IPS-18c (cell line): Measurements from ENCODE around the gene PIK3R6.

Source experiments
- H3K4me3 ChIP-seq: 2 replicates; pipeline ENCODE4 v1.7.0; 2013; ENCODE audit warnings: low read depth, mild to moderate bottlenecking, low read length, moderate library complexity; ENCODE audit not compliant: insufficient read depth
- H3K9me3 ChIP-seq: one replicate; pipeline ENCODE4 v1.6.1; 2013; ENCODE audit warnings: mild to moderate bottlenecking, low read length, moderate library complexity; ENCODE audit not compliant: control insufficient read depth, insufficient read depth

PIK3R6 gene

DNA sequence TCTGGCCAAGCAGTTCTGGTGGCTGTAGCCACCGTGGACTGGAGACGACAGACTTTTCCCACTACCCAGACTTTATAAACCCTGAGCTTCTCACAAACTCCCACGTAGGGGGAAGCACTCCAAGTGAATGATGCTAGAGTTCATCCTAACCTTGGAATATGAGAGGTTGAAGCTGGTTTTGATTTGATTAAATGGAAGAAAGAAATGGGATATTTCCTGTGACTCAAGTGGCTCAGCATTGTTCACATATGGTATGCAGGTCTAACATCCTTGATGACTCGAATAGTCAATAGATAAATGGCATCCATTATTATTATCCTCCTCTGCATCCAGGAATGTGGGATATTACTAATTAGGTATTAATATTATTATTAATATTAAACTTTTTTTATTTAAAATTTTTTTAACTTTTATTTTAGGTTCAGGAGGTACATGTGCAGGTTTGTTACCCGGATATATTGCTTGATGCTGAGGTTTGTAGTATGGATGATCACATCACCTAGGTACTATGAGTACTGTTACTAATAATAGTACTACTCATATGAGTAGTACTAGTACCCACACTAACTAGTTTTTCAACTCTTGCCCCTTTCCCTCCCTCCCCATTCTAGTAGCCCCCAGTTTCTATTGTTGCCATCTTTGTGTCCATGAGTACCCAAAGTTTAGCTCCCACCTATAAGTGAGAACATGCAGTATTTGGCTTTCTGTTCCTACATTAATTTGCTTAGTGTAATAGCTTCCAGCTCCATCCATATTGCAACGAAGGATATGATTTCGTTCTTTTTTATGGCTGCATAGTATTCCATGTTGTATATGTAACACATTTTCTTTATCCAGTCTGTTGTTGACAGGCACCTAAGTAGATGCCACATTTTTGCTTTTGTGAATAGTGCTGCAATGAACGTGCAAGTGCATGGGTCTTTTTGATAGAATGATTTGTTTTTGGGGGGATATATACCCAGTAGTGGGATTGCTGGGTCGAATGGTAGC is 22.9 kb downstream of the PIK3R6 start:
- H3K9me3 ChIP-seq: no peaks in the 10 kb centered on the region
- no peak overlapping the region for H3K4me3 ChIP-seq

DNA sequence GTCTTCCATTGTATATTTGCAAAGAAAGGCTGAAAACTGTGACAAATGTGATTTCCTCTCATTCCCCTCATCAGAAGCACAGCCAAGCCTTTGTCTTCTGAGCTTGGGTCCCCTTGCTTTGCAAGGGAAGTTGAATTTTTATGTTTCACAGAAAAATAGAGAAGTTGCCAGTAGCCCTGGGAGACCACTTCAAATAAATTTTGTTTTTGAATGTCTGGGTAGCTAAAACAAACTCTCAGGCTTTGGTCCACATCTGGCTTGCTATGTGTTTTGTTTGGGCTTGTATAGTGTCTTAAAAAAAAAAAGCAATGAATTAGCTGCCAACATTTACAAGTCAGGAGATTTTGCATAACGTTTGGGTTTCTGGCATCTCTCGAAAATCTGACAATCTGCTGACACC is 24.1 kb downstream of the PIK3R6 start:
- Histone ChIP-seq H3K4me3 (no peak overlapping the region), H3K9me3 (no peaks in the 10 kb centered on the region)

DNA sequence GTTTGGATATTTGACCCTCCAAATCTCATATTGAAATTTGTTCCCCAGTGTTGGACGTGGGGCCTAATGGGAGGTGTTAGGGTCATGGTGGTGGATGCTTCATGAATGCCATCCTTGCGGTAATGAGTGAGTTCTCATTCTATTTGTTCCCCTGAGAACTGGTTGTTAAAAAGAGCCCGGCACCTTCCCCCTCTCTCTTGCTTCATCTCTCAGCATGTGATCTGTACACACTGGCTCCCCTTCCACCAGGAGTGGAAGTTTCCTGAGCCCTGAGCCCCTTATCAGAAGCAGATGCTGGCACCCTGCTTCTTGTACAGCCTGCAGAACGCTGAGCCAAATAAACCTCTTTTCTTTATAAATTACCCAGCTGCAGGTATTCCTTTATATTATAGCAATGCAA is 25.6 kb downstream of the PIK3R6 start:
- H3K4me3 ChIP-seq: no peak overlapping the region
- H3K9me3 ChIP-seq: no peaks in the 10 kb centered on the region

GRCh38 chr17:8839410-8839935 is 28.0 kb downstream of the PIK3R6 start:
- Histone ChIP-seq H3K4me3 (no peak overlapping the region), H3K9me3 (no peaks in the 10 kb centered on the region)

GRCh38 chr17:8838551-8839095 is 28.9 kb downstream of the PIK3R6 start:
- Histone ChIP-seq H3K4me3 (no peak overlapping the region), H3K9me3 (no peaks in the 10 kb centered on the region)

GRCh38 chr17:8837563-8838075 is 29.9 kb downstream of the PIK3R6 start:
- Histone ChIP-seq H3K9me3 (no peaks in the 10 kb centered on the region), H3K4me3 (no peak overlapping the region)

DNA sequence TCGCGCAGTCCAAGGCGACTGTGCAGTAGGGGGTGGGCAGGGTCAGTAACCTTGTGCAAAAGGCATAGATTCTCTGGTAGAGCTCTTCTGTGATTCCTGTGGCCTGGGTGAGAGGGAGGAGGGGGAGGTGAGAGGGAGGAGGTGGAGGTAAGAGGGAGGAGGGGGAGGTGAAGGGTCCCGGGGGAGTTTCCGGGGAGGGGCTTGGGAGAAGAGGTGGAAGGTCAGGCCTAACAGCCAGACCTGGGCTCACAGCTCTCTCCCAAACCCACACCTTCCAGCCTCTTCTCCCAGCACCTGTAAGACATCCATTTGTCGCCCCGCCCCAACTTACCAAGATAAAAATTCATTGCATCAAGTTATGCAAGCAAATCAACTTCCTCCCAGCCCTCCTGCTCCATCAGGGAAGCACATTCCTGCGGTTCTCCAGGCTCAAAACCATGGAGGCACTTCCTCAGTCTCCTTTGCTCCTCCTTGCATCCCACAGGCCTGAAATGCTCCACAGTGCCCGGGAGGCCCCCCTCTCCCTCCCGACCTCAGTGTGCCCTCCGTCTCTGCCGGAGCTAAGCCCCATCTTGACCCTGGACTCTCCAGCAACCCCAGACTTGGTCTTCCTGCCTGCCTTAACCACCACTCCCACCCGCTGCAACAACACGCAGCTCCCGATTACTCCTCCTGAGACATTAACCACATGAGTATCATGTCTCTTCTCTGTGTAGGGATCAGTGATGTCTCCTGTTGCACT is 30.5 kb downstream of the PIK3R6 start:
- no peaks in the 10 kb centered on the region for H3K9me3 ChIP-seq
- no peak overlapping the region for H3K4me3 ChIP-seq

DNA sequence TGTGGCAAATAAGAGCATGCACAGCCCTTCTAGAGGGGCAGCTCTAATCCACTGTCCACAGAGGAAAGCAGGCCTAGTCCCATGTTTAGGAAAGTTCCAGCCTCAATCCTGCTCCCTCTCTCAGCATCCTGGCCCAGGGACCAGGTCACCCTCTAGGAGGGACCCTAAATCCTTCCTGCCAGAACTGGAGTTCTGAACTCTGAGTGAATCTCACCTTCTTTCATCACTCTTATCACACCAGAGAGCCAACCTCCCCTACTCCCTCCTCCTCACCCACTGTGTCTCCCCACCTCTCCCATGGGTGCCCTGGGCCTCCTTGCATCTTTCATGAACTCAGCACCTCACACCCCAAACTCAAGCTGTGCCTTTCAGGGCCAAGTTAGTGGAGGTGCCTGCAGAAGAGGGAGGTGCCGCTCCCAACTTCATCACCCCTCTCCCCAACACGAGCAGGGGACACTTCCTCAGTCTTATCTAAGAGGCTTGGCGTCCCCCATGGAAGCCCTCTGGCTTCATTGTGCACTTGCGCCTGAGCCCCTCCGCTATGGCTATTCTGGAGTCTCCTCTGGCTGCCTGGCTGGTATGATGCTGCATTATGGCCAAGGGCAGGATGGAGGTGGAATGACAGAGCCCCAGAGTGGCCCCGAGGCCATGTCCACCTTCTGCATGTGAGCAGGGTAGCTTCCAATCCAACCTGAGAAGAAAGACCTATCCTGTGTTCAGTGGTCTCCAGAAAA is 31.7 kb downstream of the PIK3R6 start:
- no peak overlapping the region for H3K4me3 ChIP-seq
- H3K9me3 ChIP-seq: no peaks in the 10 kb centered on the region

GRCh38 chr17:8835106-8835505 is 32.4 kb downstream of the PIK3R6 start:
- H3K4me3 ChIP-seq: no peak overlapping the region
- no peaks in the 10 kb centered on the region for H3K9me3 ChIP-seq

- H3K4me3 ChIP-seq: no peak overlapping the region
These were observed 34.6 kb downstream of the PIK3R6 start for GRCh38 chr17:8832711-8833352.

GRCh38 chr17:8831234-8831849 is 36.1 kb downstream of the PIK3R6 start:
- no peak overlapping the region for H3K4me3 ChIP-seq
- H3K9me3 ChIP-seq: no peaks in the 10 kb centered on the region

More at GRCh38 chr17:8832711-8833352, 34.6 kb downstream of the PIK3R6 start:
- H3K9me3 ChIP-seq: no peaks in the 10 kb centered on the region

- no peaks in the 10 kb centered on the region for H3K9me3 ChIP-seq
- no peak overlapping the region for H3K4me3 ChIP-seq
These were observed 37.3 kb downstream of the PIK3R6 start for GRCh38 chr17:8830141-8830540.

DNA sequence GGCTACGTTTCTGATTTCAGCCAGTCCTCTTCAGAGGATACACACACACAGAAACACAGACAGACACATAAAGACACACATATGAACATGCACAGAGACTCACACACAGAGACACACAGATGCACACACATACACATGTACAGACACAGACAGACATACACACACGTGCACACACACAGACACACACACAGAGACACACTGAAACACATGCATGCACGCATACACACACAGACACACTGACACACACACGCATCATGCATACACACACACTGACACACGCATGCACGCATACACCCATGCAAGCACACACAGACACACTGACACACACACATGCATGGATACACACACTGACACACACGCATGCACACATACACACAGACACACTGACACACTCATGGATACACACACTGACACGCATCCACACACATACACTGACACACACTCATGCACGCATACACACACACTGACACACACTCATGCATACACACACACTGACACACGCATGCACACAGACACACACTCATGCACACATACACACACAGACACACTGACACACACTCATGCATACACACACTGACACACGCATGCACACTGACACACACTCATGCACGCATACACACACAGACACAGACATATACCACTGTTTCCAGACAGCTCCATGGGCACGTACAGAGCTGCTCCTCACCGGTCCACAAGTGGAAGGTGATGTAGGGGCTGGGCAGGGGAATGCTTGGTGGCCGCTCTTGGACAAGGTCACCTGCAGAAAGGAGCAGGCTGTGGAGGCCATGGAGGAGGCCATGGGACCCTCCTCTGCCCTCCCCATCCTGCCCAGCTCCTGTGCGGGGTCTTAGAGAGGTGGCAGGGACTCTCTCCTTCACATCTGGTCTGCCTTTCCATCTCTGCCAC is 38.2 kb downstream of the PIK3R6 start:
- H3K4me3 ChIP-seq: no peak overlapping the region
- no peaks in the 10 kb centered on the region for H3K9me3 ChIP-seq

DNA sequence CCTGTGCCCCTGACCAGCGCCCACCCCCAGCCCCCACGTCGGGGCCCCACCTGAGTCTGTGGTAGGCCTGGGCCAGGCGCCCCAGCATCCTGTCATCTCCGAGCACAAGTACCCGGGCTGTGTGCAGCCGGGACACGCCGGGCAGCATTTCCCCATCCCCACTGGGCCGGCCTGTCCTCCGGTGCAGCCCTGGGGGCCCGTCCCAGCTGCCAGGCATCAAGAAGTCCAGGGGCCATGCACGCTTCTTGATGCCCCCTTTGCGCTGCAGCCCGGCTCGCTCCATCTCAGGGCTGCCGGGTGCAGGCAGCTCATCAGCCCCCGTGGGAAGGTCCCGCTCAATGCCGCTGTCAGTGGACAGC is 39.0 kb downstream of the PIK3R6 start:
- H3K4me3 ChIP-seq: no peak overlapping the region

DNA sequence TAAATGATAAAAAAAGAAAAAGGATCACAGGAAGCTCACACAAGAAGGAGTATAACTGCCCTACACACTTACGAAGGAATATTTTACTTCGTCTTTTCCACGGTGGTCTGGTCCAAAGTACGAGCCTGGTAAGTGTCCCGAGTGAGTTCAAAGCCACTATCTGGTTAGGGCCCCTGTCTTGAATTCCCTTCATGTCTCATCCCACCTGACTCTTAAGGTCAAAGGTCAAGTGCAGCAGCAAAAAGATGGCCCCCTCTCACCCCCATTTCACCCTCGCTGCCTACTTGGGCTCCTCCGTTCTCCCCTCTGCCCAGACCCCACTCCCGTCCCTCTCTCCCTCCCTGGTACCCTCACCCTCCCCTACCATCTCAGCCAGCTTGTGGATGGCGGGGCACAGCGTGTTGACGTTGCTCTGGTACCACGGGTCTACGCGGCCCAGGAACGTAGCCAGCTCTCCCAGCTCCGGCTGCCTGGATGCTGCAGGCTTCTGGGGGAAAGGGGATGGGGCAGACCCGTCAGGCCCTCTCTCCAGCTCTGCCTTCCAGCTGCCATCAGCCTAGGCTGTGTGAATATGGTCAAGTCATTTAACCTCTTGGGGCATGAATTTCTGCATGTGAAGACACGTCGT is 40.6 kb downstream of the PIK3R6 start:
- no peak overlapping the region for H3K4me3 ChIP-seq
- no peaks in the 10 kb centered on the region for H3K9me3 ChIP-seq

More for the DNA sequence above, 39.0 kb downstream of the PIK3R6 start:
- H3K9me3 ChIP-seq: no peaks in the 10 kb centered on the region
